ENCODE results near the gene ZMIZ1.
A peak's percentile ranks its signal among the peaks of the same experiment; 100 is the strongest.

ZMIZ1 gene

GRCh38 chr10:79045566-79046175, 23.1 kb upstream of the ZMIZ1 start:
- peaks cover 23% of the 10 kb centered on the region for H3K4me1 Mint-ChIP-seq
- H3K27ac Mint-ChIP-seq = no peak overlapping the region
- no peak for ATAC-seq
- no peaks in the 10 kb centered on the region for H3K36me3 Mint-ChIP-seq
- H3K27me3 Mint-ChIP-seq = peaks cover 7% of the 10 kb centered on the region
- no peak overlapping the region for H3K4me3 Mint-ChIP-seq
- H3K9me3 Mint-ChIP-seq = no peaks in the 10 kb centered on the region

DNA sequence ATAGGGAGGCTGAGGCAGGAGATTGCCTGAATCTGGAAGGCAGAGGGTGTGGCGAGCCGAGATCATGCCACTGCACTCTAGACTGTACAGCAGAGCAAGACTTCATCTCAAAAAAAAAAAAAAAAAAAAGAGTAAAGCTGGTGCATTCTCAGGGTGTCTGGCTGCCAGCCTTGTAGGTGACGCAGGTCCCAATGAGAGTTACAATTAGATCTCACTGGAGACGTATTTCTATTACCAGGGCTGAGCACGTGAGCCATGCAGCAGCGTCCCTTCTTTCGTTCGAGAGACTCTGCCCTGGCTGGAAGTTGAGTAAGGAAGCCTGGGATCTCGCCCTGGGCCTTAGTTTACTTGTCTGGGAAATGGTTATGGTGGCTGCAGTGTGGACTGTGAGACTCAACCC, 22.4 kb upstream of the ZMIZ1 start:
- H3K4me3 Mint-ChIP-seq = no peak overlapping the region
- no peak for ATAC-seq
- H3K36me3 Mint-ChIP-seq = no peaks in the 10 kb centered on the region
- H3K27ac Mint-ChIP-seq = no peak overlapping the region
- peaks cover 8% of the 10 kb centered on the region for H3K27me3 Mint-ChIP-seq
- H3K4me1 Mint-ChIP-seq = peaks cover 23% of the 10 kb centered on the region
- H3K9me3 Mint-ChIP-seq = no peaks in the 10 kb centered on the region

GRCh38 chr10:79046741-79047583, 21.8 kb upstream of the ZMIZ1 start:
- no peaks in the 10 kb centered on the region for H3K9me3 Mint-ChIP-seq
- no peak overlapping the region for H3K4me3 Mint-ChIP-seq
- peak overlapping the region; percentile 83 for H3K27ac Mint-ChIP-seq
- H3K27me3 Mint-ChIP-seq = peaks cover 15% of the 10 kb centered on the region
- peaks cover 23% of the 10 kb centered on the region for H3K4me1 Mint-ChIP-seq
- no peaks in the 10 kb centered on the region for H3K36me3 Mint-ChIP-seq
- ATAC-seq = peak; percentile 6

- Mint-ChIP-seq H3K9me3 (no peaks in the 10 kb centered on the region), H3K4me3 (no peak overlapping the region), H3K4me1 (peaks cover 23% of the 10 kb centered on the region), H3K27ac (peak overlapping the region; percentile 83), H3K27me3 (peaks cover 19% of the 10 kb centered on the region), H3K36me3 (no peaks in the 10 kb centered on the region)
- no peak for ATAC-seq
Observed at GRCh38 chr10:79047584-79047874, 21.2 kb upstream of the ZMIZ1 start.

DNA sequence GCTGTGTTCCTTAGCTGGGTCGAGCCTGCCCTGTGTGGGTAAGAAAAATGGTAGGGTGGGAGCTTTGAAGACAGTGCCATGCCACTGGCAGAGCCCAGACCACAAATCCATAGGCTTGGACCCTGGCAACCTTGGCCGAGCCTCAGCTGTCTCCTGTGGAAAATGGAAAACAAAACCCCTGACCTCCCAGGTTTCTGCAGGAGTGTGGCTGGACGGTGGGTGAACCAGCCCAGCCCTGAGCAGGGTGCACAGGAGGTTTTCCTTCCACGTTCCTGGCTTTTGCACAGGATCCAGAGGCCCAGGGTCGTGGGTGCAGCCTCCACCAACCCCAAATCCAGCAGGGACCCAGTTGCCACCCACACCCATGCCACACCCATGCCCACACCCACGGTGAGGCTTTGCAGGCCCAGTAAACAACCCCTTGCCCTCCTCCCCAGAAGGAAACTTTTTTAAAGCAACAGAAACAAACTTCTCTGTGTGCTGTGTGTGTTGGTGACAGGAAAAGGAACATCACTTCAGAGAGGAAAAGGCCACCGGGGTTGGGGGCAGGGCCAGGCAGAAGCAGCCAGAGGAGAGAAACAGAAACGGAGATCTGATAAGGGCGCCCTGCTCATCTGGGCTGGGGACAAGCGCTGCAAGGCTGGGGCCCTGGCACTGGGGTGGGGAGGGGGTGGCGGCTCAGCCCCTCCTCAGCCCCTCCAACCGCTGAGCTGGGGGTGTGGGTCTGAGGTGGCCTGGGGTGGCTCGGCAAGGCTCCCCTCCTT, 20.7 kb upstream of the ZMIZ1 start:
- Mint-ChIP-seq H3K36me3 (no peaks in the 10 kb centered on the region), H3K4me1 (peaks cover 23% of the 10 kb centered on the region), H3K4me3 (peak overlapping the region; percentile 50), H3K27ac (peak overlapping the region; percentile 83), H3K27me3 (peaks cover 19% of the 10 kb centered on the region), H3K9me3 (no peaks in the 10 kb centered on the region)
- ATAC-seq = peak; percentile 13

- Mint-ChIP-seq H3K4me1 (peaks cover 23% of the 10 kb centered on the region), H3K9me3 (no peaks in the 10 kb centered on the region), H3K36me3 (no peaks in the 10 kb centered on the region), H3K4me3 (no peak overlapping the region), H3K27me3 (peaks cover 19% of the 10 kb centered on the region), H3K27ac (peak overlapping the region; percentile 83)
- no peak for ATAC-seq
Observed at GRCh38 chr10:79048639-79049550, 19.9 kb upstream of the ZMIZ1 start.

DNA sequence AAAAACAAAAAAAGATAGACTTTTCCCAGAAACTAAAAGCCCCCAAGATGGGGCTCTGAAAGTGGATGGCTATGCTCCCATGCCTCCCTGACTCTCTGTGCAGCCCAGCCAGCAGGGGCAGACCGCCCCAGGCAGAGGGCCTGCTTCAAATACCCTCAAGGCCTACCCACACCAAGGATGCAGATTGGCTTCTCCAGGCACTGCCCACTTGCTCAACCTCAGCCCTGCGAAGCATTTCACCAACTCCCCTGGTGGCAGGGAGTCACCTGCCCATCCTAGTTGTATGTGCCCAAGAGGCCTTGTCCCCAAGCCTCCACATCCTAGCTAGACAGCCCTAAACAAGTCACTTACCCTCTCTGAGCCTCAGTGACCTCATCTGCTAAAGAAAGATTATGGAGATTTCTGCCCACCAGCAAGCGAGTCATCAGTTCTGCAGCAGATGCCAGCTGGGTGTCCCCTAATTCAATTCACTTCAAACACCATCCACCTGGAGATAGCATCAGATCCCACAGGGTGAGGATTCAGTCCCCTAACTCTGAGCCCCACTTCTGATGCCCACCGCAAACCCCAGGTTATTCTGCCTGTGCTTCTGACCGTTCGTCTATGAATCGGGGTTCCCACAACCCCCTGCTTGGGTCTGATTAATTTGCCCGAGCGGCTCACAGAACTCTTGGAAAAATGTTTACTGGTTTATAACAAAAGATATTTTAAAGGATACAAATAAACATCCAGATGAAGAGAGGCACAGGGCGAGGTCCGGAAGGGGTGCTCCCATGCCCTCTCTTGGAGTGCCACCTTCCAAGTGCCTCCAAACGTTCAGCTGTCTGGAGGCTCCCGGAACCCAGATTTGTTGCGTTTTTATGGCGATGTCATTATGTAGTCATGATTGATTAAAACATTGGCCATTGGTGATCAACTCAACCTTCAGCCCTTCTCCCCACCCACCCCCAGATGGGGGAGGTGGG, 18.6 kb upstream of the ZMIZ1 start:
- ATAC-seq = no peak
- no peak overlapping the region for H3K27ac Mint-ChIP-seq
- no peaks in the 10 kb centered on the region for H3K9me3 Mint-ChIP-seq
- H3K4me3 Mint-ChIP-seq = no peak overlapping the region
- no peaks in the 10 kb centered on the region for H3K36me3 Mint-ChIP-seq
- peaks cover 19% of the 10 kb centered on the region for H3K27me3 Mint-ChIP-seq
- H3K4me1 Mint-ChIP-seq = peaks cover 23% of the 10 kb centered on the region

- H3K4me3 Mint-ChIP-seq = no peak overlapping the region
- H3K4me1 Mint-ChIP-seq = peaks cover 23% of the 10 kb centered on the region
- peaks cover 19% of the 10 kb centered on the region for H3K27me3 Mint-ChIP-seq
Observed at GRCh38 chr10:79050896-79051555, 17.7 kb upstream of the ZMIZ1 start.

DNA sequence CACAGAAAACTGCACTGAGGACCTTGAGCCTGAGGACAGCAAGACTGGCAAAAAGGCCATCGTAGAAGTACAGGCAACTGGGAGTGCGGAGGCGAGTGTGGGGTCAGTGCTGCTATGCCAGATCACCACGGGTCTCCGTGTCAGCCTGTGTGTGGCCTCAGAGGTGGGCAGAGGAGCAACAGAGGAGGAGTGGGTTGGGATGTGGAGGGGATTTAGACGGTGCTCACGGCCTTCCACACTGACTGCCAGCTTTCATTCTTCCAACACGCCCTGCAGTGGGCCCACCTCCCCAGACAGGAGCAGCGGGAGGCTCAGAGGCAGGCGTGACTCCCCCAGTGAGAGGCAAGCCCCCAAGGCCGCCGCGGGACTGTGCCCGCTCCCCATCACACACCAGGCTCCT, 17.0 kb upstream of the ZMIZ1 start:
- peaks cover 23% of the 10 kb centered on the region for H3K4me1 Mint-ChIP-seq
- H3K9me3 Mint-ChIP-seq = no peaks in the 10 kb centered on the region
- H3K4me3 Mint-ChIP-seq = no peak overlapping the region
- H3K36me3 Mint-ChIP-seq = no peaks in the 10 kb centered on the region
- ATAC-seq = no peak
- H3K27ac Mint-ChIP-seq = no peak overlapping the region
- peaks cover 22% of the 10 kb centered on the region for H3K27me3 Mint-ChIP-seq

More at GRCh38 chr10:79050896-79051555, 17.7 kb upstream of the ZMIZ1 start:
- no peaks in the 10 kb centered on the region for H3K9me3 Mint-ChIP-seq
- no peaks in the 10 kb centered on the region for H3K36me3 Mint-ChIP-seq
- H3K27ac Mint-ChIP-seq = no peak overlapping the region
- no peak for ATAC-seq

DNA sequence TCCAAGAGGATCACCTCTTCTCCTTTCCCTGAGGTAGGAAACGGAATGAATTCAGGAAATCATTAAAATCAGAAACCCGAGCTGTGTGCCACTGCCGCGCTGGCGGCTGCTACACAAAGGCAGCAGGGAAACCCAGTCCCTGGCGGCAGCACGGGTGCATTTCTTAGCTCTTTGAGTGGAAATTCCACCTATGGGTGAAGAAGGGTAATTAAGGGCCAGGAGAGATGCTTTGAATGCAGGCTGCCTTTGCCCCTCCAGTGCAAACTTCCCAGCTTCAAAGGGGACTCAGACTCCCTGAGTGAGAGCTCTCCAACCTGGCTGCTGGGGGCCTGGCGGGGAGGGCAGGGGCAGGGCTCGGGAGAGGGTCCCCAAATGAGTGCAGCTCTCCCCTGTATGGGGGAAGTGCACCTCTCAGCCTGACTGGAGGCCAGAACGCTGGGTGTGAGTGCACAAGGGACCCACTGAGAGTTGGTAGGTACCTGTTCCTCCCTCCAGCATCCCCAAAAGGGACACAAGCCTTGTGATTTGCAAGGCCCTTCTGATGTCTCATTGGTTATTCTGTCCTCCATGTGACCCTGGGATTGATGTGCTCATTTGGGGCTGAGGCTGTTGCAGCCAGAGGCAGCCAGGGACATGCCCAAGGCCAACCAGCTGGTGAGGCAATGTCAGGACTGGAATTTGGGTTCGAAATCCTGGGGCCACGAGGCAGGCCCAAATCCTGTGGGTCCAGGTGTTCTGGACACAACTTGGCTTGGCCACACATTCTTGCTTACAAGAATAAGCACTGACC, 16.3 kb upstream of the ZMIZ1 start:
- no peak overlapping the region for H3K4me3 Mint-ChIP-seq
- no peaks in the 10 kb centered on the region for H3K9me3 Mint-ChIP-seq
- H3K27me3 Mint-ChIP-seq = peaks cover 30% of the 10 kb centered on the region
- H3K27ac Mint-ChIP-seq = no peak overlapping the region
- ATAC-seq = peak; percentile 2
- H3K36me3 Mint-ChIP-seq = no peaks in the 10 kb centered on the region
- peaks cover 16% of the 10 kb centered on the region for H3K4me1 Mint-ChIP-seq

GRCh38 chr10:79053081-79053434, 15.7 kb upstream of the ZMIZ1 start:
- Mint-ChIP-seq H3K9me3 (no peaks in the 10 kb centered on the region), H3K4me3 (no peak overlapping the region), H3K4me1 (peaks cover 11% of the 10 kb centered on the region), H3K36me3 (no peaks in the 10 kb centered on the region), H3K27me3 (peaks cover 33% of the 10 kb centered on the region), H3K27ac (no peak overlapping the region)
- no peak for ATAC-seq

GRCh38 chr10:79053481-79054202, 15.1 kb upstream of the ZMIZ1 start:
- Mint-ChIP-seq H3K36me3 (no peaks in the 10 kb centered on the region), H3K27me3 (peaks cover 37% of the 10 kb centered on the region), H3K9me3 (no peaks in the 10 kb centered on the region), H3K4me3 (no peak overlapping the region), H3K27ac (no peak overlapping the region), H3K4me1 (peaks cover 6% of the 10 kb centered on the region)
- no peak for ATAC-seq

All from stimulated activated memory B cell treated with anti-CD40 and anti-IgM and Interleukin-4, amounts not matched to agents 10 μg/mL and 1 μg/mL and 100 μg/mL, for 72 hours (primary cell).